ENCODE results near the gene FAM120B.

GRCh38 chr6:170444811-170445211 is 138.3 kb downstream of the FAM120B start:
- TF ChIP-seq POLR2A (IDR thresholded peaks at IDR 0.05; ENCODE audit: low read length) (no peak), GATA1 (IDR thresholded peaks at IDR 0.05; ENCODE audit: low read depth, low read length) (no peak)
